Cerebellar nuclear complex (tissue), 1 donor: ENCODE data around the gene ZNF503.
"Not testable (repeated sequence)": the region's sequence is repeated elsewhere in the genome, so short reads cannot be mapped to it uniquely, and the experiment has no call there.

Experiments
- DNase-seq, 2 experiments: peaks; one replicate each; lab custom pipeline; 2025; lab: John Stamatoyannopoulos, UW

The ZNF503 gene

DNA sequence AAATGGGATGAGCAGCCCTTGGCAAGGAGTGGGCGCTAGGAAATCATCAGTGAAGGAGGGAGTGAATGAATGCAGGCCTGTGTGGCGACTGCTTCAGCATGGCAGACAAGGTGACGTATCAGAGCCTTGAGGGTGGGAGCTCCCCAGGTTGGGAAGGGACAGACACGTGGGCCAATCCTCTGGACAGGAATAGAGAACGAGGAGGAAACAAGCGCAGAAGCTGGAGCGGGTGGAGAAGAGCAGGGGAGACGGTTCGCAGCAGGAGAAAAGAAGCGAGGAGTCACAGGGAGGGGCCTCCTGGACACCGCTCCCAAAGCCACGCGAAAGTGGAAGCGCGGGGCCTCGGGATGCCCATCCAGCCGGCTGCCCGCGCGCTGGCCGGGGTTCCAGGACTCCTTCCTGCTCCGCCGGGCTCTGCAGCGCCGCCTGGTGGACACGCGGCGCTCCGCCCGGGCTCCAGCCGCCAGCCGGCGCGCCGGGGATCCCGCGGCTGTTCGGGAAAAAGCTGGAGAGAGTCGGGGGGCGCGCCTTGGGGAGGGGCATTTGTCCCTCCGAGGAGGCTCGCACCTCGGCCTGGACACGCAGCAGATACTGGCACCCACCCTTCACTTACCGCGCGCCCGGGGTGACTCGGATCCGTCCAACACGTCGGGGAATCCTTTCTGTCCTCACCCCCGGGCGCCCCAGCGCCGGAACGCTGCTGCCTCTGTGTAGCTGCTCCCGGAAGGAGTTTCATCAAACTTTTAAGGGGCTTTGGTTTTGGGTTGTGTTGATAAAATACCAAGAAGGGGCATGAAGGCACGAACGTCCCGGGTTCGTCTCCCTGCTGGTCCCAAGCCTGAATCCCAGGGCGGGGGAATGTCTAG lies 6.3 kb downstream of the ZNF503 start:
- DNase-seq = no peak

GRCh38 chr10:75394221-75394620 lies 7.3 kb downstream of the ZNF503 start:
- DNase-seq = no peak

DNA sequence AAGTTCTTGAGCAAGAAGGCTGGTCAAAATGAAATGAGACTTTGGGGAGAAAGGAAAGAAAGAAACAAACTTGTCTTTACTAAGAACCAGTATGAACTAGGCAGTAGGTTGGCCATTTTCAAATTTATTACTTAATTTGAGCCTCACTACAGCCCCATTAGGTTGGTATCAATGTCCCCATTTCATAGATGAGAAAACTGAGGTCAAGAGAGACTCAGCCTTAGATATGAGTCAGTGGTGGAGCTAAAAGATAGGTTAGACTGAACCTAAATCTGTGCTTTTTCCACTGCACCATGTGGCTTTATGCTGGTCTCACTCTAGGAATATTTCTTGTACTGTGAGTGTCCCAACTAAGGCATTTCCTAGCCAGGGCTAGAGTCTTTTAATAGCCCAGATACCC lies 8.8 kb downstream of the ZNF503 start:
- no peak for DNase-seq

- DNase-seq = no peak
Observed at GRCh38 chr10:75392271-75392670, 9.3 kb downstream of the ZNF503 start.

GRCh38 chr10:75390178-75390577 lies 11.4 kb downstream of the ZNF503 start:
- no peak for DNase-seq

GRCh38 chr10:75388082-75388481 lies 13.5 kb downstream of the ZNF503 start:
- no peak for DNase-seq

- no peak for DNase-seq
Observed at GRCh38 chr10:75386128-75386527, 15.4 kb downstream of the ZNF503 start.

DNA sequence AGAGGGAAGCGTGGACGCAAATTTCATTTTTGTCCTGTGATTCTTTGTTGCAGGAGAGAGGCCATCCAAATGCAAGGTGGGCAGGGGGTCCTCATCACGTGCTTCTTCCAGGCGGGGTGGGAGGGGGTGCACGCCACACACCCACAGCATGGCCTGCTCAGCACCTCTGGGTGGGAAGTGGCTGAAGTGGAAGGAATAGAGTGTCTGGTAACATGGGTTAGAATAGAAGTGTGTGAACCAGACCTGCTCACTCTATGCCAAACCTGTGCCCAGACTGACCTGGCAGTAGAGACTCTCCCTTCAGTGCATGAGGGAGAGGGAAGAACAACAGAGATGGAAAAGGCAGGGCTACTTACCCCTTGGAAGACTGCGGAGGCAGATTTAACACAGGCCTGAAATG lies 21.7 kb downstream of the ZNF503 start:
- DNase-seq = no peak

- no peak for DNase-seq
Observed at GRCh38 chr10:75379212-75379724, 22.3 kb downstream of the ZNF503 start.

DNA sequence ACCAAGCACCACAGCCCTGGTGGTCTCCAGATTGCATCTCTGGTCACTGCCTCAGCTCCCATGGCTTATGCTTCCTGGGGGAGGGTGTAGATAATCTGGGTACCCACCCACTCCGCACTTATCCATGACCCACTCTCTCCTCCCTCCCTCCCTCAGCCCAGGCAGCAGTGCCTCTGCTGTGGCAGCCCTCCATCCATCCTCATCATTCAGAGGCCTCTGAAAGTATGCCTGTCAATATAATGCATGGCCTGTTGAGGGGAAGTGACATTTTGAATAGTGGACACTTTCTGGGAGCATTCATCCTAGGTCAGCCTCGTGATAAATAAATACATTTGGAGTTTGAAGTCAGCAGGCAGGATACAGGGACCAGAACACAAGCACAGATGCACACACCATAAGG lies 23.2 kb downstream of the ZNF503 start:
- no peak for DNase-seq

GRCh38 chr10:75377869-75378268 lies 23.7 kb downstream of the ZNF503 start:
- no peak for DNase-seq

GRCh38 chr10:75375838-75376237 lies 25.7 kb downstream of the ZNF503 start:
- DNase-seq = no peak

DNA sequence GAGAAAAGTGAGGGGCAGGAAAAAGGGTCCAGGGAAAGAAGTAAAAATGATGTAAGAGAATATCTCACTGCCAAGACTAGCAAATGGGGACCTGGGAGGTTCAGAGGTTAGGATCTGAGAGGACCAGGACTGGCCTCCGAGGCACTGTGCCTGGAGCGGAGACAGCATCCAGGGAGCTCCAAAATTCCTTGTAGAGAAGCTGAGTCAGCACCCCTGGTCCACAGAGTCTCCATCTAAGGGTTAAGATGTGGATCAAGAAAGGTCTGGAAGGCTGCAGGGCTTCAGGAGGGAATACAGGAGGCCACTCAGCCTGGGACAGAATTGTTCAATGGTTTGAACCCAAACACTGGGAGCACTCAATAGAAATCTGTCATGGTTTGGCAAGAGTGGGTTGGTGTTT lies 30.6 kb downstream of the ZNF503 start:
- DNase-seq = no peak

DNA sequence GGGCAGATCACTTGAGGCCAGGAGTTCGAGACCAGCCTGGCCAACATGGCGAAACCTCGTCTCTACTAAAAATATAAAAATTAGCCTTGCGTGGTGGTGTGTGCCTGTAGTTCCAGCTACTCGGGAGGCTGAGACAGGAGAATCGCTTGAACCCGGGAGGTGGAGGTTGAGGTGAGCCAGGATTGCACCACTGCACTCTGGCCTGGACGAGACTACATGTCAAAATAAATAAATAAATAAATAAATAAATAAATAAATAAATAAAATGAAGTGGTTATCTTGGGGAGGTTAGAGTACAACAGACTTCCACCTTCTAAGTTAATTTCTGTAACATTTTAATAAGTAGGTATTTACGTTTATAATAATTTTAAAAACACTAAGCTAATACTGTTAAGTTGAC lies 31.7 kb downstream of the ZNF503 start:
- not testable (repeated sequence) for DNase-seq

DNA sequence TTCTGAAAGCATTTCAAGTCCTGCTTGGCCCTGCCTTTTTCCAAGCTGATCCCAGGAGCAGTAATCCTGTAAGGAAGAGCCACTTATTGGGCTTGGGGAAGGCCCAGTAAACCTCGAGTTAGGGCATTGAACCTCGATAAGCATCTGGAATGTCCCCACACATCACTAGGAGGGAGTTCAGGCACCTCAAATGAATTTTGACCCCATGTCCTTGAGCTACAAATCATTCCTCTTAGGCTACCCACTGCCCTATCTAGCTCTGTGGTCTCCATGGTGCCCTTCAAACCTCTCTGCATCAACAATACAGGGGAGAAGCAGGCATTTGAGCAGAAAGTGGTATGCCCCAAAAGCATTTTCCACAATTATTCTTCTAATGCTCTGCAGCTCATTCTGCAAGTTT lies 33.7 kb downstream of the ZNF503 start:
- no peak for DNase-seq

DNA sequence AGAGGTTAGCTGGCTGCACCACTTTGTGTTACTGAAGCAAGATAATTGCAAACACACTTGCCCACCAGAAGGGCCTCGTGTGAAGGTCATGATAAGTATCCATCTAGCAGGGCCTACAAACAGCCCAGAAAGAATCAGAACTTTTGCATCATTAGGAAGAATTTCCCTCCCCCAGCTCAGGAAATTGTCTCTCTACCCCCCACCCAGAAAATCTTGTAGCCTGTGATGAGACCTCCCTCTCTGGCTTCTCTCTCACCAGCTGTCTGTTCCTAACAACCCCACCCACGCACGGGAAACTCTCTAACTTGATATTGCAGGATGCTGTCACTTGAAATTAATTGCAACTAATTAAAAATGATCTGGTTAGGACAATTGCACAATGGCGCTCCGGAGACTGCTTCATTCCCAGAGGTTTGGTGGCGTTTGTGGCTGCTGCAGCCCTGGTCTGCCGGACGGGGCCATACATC lies 34.5 kb downstream of the ZNF503 start:
- no peak for DNase-seq

DNA sequence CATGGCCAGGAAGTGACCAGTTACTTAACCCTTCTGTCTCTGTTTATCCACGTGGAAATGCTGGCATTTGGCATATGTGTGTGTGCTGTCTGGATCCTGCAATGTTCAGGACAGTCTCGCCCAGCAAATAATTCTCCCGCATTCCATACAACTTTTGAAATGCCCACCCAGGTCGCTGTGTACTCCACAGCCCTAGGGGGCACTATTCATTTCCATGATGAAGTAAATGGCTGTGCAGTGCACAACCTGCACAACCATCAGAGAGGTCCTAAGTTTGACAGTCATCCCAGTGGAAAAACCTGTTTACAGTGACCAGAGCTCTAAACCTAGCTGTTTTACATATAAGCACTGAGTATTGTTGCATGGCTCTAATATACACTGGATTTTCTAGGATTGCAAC lies 38.1 kb downstream of the ZNF503 start:
- no peak for DNase-seq

DNA sequence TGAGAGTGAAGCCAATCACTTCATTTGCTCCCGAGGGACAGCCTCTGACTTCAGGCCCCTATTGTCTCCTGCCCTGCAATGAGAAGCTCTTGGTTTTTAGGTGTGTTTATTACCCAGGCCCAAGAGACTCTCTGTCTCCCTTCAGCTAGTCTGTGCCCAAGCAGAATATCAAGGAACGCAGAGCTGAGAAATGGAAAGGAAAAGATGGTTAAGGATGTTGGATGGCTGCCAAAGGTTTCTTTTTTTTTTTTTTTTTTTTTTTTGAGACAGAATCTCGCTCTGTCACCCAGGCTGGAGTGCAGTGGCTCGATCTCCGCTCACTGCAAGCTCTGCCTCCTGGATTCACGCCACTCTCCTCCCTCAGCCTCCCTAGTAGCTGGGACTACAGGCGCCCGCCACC lies 41.7 kb downstream of the ZNF503 start:
- not testable (repeated sequence) for DNase-seq

DNA sequence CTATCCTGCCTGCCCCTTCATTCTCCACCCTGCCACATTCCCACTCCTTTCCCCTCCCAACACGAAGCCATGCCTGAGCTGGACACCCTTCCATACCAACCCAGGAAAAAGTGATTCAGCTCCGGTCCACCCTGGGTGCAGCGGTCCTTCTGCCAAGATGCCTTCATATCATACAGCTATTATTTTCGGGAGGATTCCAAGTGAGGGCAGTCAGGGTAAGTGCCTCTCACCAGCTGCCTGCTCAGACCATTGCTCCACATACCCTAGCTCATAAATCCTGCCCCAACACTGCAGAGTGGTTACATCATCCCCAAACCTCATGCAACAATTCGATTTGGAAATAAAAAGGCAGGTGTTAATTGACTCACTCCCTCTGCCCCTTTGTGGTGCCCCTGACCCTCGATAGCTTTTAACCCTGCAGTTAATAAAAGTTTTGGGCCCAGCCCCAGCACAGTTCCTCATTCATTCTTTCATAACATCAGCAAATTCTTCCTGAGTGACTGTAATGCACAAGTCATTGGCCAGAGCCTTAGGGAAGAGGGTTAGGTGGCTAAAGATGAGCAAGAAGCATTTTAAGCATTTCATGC lies 42.6 kb downstream of the ZNF503 start:
- DNase-seq = no peak

DNA sequence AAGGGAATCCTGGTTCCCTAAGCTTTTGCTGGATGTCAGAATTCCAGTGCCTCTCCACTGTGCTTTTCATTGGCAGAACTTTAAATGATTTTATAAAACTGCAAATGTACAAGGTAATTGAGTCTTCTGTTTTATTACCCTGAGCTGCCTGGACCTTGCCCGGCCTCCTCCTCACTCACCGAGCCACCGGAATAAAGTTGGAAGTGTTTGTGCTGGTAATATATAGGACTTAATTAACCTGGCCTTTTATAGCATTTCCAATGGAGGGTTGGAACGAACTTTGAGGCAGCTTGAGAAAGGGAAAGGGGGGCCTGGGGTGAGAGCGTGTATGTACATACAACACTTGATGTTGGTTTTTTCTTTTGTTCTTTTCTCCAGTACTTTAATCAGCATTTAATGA lies 43.4 kb downstream of the ZNF503 start:
- no peak for DNase-seq

- no peak for DNase-seq
Observed at GRCh38 chr10:75357500-75357899, 44.1 kb downstream of the ZNF503 start.

GRCh38 chr10:75356484-75356883 lies 45.1 kb downstream of the ZNF503 start:
- DNase-seq = no peak

DNA sequence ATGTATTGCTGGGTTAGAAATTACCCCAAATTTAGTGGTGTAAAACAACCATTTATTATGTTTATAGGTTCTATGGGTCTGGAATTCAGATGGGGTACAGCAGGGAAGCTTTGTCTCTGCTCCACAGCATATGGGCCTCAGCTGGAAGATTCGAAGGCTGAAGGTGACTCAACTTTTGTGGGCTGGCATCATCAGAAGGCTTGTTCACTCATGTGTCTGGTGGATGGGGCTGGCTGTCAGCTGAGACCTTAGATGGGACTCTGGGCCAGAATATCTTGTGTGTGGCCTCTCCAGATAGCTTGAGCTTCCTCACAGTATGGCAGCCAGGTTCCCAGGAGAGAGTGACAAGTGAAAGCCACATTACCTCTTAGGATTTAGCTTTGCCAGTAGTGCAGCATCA lies 45.9 kb downstream of the ZNF503 start:
- no peak for DNase-seq
